OCI-M1 (cell line): ENCODE data around the gene DNAH2.

ENCODE experiments used
- DNase-seq: peaks from one replicate; lab custom pipeline; 2025; lab: John Stamatoyannopoulos, UW

DNAH2 gene

DNA sequence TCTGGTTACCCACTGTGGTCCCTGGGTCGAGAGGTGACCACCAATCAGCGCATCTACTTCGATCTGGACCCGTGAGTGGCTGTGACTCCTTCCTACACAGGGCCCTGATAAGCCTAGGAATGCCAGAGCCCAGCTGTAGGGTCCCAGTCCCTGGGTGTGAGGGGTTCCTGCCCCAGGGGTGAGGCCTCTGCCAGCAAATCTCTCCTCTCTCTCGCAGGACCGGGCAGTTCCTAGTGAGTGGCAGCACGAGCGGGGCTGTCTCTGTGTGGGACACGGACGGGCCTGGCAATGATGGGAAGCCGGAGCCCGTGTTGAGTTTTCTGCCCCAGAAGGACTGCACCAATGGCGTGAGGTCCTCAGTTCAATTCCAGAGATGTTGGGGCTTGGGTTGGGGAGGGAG, 14.8 kb upstream of the DNAH2 start:
- no peak for DNase-seq

DNA sequence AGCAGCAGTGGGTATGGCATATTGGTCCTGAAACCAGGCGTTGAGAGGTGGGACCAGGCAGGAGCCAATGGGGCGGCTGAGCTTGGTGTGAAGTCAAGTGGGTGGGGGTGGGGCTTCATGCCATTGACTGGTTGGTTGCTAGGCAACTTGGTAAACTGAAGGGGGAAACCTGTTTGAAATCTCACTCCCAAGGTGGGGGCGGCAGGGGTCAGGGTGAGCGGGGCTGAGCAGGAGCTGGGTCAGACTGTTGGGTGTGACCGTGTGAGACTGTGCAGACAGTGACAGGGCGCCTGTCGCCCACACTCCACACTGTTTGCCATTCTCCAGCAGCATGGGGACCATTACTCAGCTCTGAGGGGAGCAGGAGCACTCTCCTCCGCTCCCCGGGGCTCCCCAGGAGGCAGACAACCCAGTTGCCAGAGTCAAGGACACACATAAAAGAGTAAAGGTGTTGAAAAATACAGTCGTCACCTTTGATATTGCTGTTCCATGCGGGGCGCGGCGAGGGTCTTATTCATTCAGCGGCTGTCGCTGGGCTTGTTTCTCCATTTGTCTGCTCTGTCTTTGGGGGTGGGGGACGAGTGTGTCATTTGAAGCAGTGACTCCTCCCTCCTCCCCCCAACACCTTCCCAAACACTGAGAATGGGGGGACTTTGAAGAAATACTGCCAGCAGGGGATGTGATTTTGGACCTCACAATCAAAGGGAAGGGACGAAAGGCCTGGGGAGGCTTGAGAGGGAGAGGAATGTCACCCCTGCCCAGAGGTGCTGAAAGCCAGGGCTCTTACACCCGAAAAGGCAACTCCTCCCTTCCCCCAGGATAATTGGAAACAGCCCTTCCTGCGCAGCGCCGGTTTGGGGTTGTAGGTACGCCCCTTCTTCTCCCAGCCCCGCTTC, 13.7 kb upstream of the DNAH2 start:
- no peak for DNase-seq

DNA sequence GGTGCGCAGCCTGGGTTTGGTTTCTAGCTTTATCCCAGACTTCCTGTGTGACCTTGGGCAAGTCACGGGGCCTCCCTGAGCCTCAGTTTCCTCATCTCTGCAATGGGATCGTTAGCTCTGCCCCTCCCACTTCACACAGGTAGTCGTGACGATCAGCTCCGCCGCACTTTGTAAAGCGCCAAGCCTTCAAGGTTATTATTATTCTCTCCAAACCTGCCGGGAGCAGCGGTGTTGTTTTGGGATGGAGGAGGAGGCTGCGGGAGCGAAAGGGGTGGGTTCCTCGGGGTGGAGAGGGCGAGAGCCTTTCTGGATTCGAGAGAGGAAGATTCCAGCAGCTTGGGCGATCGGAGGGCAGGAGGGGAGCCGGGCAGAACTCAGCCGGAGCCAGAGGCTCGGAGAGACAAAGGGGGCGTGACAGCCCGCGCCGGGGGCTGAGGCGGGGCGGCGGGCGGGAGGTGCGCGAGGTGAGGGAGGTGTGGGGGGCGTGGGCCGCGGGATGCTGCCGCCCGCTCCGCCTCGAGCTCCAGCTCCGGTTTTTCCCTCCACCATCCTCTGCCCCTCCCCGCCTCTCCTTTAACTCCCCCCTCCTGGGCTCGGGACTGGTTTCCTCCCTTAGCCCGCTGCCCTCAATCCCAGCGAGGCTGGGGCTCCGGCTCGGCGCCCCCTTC, 12.8 kb upstream of the DNAH2 start, which contains the start of gene EFNB3:
Gene EFNB3, plus strand, starts transcription at position 602 of the 668 bp plus-strand sequence. CDS start 397 bp downstream, outside the sequence.
- no peak for DNase-seq

DNA sequence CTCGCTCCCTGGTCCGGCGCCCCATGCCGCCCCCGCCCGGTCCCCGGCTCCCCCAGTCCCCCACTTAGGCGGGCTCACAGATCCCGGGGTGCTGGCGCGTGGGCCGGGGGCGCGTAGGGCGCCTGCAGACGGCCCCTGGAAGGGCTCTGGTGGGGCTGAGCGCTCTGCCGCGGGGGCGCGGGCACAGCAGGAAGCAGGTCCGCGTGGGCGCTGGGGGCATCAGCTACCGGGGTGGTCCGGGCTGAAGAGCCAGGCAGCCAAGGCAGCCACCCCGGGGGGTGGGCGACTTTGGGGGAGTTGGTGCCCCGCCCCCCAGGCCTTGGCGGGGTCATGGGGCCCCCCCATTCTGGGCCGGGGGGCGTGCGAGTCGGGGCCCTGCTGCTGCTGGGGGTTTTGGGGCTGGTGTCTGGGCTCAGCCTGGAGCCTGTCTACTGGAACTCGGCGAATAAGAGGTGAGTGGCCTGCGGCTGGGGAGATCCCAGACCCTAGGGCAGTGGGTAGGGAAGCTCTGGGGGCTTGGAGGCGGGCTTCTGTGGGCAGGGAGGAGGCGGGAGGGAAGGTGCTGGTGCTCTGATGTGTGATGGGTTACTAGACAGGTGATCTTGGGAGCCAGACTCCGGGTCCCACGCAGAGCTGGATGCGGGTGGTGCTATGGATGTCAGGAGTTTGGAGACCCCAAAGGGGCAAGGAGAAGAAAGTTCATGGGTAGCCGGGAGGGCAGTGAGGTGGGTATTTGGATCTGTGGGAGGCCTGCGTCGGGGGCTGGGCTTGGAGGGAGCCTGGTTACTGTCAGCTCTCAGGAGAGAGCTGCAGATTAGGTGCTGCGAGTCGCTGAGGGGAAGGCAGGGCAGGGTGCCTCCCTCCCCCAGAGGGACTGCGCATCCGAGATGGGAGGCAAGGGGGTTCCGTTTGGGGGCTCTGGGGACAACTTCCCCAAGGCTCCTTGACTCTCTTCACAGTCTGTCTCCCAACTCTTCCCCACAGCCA, 12.0 kb upstream of the DNAH2 start:
- DNase-seq: no peak

DNA sequence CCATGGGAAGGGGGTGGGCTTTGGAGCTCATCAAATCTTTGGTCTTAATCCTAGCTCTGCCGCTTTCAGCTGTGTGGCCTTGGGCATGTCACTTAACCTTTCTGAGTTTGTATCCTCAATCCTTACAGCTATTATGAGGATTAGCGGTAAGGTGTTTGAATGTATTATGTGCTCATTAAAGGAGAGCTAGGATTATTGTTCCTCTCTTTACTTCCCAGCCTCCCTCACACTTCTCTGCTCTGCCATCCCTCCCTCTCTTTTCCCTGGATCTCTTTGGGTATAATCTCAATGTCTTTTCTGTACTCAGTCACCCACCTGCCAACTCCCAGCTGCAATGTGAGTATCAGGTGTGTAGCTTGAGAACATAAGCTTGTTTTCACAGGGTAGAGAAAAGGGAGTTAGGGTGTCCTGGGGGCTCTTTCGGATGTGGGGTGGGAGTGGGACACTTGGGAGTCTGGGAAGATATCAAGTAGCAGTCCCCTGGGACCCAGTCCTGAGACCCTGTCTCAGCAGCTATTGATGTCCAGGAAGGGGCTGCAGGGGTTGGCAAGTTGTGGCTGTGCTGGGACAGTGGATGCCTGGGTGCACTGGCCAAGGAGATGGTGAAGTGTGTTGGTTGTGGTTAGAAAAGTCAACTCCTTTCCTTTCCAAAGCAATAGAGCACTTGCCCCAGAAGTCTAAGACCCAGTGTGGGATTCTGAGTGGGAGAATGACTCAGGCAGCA, 10.8 kb upstream of the DNAH2 start:
- no peak for DNase-seq

DNA sequence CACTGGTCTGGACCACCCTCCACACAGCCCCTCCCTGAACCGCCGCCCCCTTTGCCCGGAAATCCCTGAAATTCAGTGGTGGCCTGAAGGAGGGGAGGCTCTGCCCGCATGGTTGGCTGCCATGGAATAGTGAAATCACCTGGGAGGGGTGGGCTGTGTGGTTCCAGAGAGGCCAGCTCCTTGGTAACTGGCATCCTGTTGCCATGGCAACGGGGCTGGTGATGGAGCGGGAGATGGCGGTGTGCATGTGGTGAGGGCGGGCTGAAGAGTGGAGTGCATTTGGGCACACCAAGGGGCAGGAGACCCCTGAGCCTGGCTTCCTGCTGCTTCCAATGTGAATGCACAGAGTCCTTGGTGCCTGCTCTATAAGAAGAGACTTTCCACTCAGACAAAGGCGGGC, 10.1 kb upstream of the DNAH2 start:
- DNase-seq: no peak

DNA sequence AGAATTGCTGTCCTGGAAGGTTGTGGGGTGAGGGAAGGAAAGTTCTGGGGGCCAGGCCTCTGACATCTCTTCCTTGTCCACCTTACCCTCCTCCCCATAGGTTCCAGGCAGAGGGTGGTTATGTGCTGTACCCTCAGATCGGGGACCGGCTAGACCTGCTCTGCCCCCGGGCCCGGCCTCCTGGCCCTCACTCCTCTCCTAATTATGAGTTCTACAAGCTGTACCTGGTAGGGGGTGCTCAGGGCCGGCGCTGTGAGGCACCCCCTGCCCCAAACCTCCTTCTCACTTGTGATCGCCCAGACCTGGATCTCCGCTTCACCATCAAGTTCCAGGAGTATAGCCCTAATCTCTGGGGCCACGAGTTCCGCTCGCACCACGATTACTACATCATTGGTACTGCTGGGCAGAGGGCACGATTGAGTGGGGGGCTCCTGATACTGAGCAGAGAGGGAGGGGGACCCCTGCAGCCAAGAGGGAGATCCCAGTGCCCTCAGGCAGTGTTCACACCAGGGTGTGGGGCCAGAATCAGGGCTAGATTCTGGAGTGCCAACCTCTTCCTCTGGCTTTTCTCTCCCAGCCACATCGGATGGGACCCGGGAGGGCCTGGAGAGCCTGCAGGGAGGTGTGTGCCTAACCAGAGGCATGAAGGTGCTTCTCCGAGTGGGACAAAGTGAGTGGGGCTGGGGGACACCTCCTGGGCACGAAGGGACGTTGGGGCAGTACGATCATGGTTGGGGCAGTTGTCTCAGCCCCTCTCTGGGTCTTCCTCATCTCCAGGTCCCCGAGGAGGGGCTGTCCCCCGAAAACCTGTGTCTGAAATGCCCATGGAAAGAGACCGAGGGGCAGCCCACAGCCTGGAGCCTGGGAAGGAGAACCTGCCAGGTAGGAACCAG, 9.4 kb upstream of the DNAH2 start:
- no peak for DNase-seq

DNA sequence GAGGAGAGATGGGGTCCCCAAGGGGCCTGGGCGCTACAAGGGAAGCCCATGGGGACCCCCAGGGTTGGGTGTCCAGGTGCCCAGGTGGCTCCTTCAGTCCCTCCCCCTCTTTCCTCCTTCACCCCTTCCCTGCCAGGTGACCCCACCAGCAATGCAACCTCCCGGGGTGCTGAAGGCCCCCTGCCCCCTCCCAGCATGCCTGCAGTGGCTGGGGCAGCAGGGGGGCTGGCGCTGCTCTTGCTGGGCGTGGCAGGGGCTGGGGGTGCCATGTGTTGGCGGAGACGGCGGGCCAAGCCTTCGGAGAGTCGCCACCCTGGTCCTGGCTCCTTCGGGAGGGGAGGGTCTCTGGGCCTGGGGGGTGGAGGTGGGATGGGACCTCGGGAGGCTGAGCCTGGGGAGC, 8.5 kb upstream of the DNAH2 start:
- DNase-seq: no peak

DNA sequence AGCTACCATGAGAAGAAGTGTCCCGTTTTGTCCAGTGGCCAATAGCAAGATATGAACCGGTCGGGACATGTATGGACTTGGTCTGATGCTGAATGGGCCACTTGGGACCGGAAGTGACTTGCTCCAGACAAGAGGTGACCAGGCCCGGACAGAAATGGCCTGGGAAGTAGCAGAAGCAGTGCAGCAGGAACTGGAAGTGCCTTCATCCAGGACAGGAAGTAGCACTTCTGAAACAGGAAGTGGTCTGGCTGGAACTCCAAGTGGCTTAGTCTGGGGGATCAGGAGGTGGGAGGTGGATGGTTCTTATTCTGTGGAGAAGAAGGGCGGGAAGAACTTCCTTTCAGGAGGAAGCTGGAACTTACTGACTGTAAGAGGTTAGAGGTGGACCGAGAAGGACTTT, 7.2 kb upstream of the DNAH2 start:
- peak; percentile 50 for DNase-seq

DNA sequence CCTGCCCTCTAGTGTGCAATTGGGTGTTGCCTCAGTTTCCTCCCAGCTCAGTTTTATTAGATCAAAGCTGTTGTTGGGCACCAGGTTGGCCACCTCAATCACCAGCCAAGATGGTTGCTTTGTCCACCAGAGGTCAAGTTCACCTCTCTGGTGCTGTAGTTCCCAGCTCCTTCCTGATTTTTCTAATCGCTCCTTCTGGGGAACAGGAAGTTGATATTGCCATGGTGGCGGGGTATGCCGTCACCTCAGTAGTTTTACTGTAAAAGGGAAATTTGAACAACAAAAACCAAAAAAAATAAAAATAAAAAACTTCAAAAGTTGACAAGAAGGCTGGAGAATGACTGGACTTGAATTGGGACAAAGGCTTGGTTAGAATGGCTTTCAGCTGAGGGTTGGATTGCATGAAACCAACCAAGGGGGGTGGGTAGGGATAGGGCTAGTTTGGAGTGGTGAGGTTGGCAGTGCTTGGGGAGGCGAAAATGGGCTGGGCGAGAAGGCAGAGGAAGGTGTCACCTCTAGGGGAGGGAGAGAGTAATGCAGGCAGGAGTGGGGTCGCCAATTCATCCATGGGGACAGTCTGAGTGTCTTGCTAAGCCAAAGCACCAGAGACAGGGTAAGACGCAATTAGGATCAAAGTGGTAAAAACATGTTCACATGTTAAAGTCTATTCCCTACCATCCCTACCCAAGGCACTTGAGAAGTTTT, 6.3 kb upstream of the DNAH2 start:
- peak; percentile 21 for DNase-seq

DNA sequence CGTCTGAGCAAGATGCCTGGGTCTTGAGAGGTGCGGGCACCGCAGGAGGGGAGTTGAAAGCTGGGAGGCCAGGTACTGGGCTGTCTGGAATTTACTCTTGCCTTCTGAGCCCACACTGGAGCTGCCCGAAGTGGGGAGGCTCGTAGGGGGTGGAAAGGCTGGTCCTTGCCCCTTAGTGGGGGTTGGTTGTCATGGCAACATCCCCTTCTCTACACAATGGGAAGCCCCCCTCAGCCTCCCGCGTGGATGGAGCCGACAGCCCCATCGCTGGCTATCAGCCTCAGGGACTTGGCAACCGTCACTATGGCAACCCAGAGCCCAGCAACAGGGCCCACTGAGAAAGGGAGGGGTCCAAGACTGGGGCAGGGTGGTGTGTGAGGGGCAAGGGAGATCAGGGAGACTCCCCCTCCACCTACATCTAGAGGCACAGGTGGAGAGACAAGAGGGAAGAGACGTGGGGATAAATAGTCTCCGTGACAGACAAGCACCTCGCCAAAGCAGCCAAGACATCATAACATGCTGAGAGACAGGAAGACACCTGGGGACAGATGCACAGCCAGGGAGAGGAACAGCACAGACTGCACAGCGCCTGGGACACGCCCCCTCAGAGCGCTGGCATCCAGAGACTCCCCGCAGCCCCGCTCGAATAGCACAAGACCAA, 5.3 kb upstream of the DNAH2 start:
- no peak for DNase-seq

DNA sequence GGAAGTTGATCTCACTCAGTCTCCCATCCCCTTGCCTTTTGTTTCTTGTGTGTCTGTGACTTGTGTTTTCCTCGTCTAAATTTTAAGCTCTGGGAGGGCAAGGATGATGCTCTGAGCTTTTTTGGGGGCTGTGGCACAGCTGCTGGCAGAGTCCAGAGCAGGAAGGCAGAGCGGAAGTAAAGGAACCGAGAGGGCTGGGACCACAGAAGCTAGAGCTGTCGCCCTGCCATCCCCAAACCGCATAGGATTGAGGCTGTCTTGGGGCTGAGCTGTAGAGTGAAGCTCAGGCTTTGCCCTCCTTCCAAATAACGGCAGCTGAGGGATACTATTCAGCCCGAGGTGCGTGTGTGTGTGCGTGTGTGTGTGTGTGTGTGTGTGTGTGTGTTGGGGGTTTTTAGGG, 3.8 kb upstream of the DNAH2 start:
- no peak for DNase-seq

DNA sequence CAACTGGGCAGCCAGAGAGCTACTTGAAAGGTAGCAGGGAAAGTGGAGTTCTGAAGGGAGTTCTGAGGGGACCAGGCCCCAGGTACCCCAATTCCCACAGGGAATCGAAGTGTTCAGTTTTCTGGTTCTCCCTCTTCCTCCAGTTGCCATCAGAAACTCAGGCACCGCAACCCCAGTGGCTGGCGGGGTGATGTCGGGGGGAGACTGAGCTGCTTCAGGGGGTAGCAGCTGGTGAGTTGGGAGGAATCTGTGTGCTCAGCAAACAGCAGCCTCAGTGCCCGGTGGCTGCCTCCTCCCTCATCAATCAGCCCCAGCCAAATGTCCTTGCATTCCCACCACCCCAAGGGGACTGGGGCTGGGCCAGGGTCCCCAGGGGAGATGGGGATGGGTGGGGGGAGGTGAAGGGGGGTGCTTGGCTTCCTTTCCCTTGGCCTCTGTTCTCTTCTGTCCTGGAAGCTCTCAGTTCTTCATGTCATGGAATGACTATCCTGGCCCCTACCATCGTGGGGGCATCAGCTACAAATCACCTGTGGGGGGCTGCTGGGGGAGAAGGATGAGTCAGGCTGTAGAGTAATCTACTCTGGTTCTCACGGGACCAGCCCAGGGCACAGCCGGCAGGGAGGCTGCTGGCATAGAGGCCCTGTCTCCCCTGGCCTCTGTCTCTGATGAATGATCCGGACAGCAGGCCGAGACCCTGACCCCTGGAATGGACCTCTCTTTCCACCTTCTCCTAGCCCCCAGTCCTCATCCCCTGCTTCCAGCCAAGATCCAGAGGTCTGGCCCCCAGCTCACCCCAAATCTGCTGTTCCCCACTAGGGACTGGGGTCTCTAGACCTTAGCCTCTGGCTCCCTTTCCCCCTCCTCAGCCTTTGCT, 2.6 kb upstream of the DNAH2 start:
- no peak for DNase-seq

DNA sequence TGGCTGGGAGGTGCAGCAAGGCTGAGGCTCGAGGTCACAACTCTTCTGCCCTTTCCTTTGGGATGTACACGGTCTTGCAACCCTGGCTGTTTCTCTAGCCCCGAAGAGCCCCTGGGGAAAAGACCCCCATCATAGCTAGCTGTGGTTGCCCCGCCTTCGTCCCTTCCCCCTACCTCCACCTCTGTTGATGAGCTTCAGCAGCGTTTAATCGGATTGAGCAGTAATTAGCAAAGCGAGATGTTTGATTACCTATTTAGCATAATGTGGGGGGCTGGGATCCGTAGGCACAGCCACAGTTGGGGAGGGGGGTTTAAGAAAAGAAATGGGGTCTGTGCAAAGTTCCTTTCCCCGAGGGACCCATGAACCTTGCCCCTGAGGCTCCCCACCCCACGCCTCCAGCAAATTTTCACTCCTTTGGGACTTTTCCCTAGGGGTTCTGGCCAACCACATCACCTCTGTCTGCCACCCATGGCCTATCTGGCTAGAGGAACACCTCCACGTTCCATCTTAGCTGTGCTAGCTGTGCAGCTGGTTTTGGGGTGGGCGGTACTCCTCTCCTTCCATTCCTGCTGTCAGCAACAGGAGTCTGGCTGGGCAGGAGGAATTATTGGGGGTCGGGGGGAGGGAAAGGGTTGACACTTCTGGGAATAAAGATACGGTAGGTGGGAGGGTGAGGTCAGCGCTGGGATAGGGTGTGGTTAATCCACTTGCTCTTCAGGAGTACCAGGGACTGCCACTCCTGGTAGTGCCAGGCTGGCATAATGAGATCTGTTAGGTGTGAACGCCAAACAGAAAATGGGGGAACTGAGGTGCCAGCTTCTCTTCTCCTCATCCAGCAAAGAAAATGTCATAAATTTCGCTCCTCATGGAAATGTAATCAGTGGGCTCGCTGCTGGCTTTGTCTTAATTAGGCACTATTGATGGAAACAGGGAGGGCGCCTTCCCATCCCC, 1.3 kb upstream of the DNAH2 start:
- no peak for DNase-seq

DNA sequence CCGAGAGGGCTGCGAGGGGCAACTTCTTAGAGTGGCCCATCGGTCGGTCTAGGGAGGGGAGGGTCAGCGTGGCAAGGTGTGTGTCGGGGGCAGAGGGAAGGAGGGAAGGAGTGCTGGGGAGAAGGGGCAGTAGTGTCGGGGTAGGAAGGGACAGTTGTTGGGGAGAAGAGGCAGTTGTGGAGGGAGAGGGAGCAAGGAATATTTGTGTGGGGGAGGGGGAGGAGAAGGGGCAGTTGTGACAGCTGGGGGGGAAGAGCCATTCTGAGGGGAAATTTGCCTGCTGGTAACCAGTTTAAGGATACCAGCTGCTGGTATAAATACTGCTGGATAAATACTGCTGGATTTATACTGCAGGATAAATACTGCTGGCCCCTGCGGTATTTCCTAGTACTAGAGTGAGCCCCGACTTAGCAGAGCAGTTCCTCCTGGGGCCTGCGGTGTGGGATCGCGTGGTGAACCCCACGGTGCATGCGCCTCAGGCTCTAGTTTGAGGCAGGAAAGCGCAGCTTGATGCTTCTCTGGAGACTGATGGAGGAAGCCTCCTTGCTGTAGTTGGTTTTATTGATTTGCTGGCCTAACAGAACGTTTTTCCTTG, 309 bp downstream of the DNAH2 start:
- peak; percentile 53 for DNase-seq

DNA sequence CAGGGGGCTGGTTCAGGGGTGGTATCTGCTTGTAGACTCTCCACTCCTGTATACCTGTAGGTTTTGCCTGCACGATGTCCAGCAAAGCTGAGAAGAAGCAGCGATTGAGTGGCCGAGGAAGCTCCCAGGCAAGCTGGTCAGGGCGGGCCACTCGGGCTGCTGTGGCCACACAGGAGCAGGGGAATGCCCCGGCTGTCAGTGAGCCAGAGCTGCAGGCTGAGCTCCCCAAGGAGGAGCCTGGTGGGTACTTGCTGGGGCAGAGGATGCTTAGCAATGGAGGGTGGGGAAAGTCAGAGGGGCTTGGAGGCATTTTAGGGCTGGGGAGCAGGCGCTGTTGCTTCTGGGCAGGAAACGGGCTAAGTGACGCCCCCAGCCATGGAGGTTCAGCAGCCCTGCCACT, 2.1 kb downstream of the DNAH2 start:
- no peak for DNase-seq

DNA sequence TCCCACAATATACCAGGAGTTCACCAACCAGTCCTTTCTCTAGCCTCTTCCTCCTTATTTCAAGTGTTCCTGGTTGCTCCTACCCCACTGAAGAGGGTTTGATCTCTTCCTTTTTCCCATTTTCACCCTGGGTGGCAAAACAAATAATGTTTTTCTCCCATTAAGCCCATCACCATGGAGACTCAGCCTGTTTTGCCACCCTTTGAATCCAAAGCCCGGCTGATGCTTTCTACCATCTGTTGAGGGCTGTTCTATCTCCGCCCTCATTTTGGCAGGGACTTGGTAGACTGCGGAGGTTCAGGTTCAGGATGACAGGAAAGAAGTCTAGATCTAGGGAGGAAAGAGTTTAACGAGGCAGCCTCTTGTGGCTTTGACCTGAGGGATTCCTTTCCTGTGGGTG, 2.6 kb downstream of the DNAH2 start:
- DNase-seq: no peak
